CD4-positive, alpha-beta T cell (primary cell): Measurements from ENCODE around the gene THSD7B. TPM values are rescaled to one million over a fixed set of nuclear protein-coding genes. Genes with fewer than 3 reads are reported as not detected.

Source experiments
- ATAC-seq: fragments of 200-7000 bp; cut with Tn5 transposase; one replicate; pipeline ENCODE4 v1.10.0; 2022; ENCODE audit warnings: mild to moderate bottlenecking; ENCODE audit not compliant: poor library complexity
- CTCF ChIA-PET: fragments of 350-600 bp; sonication (Branson Sonifier 250); formaldehyde crosslinking; loops from one replicate; lab custom pipeline; 2021; ENCODE audit warnings: antibody characterized with exemption, inconsistent platforms; lab: Charles Lee
- POLR2A ChIA-PET: fragments of 350-600 bp; sonication (Branson Sonifier 250); formaldehyde crosslinking; loops from one replicate; lab custom pipeline; 2021; ENCODE audit warnings: antibody characterized with exemption, inconsistent platforms; lab: Charles Lee
- DNase-seq, 14 experiments: peaks; one replicate each; pipeline ENCODE4 v3.0.0-alpha.2; 2013 to 2020; ENCODE audit warnings: mixed read lengths in 2 of 14
- H3K27ac ChIP-seq, 2 donors: one replicate each; pipeline versions ENCODE4 v1.5.1 to v1.7.0; 2013; ENCODE audit warnings: low read length in 2 of 2, low read depth in 1 of 2, mild to moderate bottlenecking in 1 of 2
- H3K27me3 ChIP-seq, 2 experiments: 1 replicate in 1 of 2; 2 replicates in 1 of 2; pipeline versions ENCODE4 v1.6.1 to v1.7.0; 2013; ENCODE audit warnings: low read length in 2 of 2, control low read depth in 1 of 2, mild to moderate bottlenecking in 1 of 2, moderate library complexity in 1 of 2; ENCODE audit not compliant: insufficient read depth in 2 of 2, control insufficient read depth in 1 of 2
- H3K36me3 ChIP-seq: one replicate; pipeline ENCODE4 v1.6.1; 2013; ENCODE audit warnings: low read length, control low read depth; ENCODE audit not compliant: insufficient read depth
- H3K4me1 ChIP-seq: one replicate; pipeline ENCODE4 v1.6.1; 2013; ENCODE audit warnings: low read length, control low read depth; ENCODE audit not compliant: insufficient read depth
- H3K4me3 ChIP-seq: one replicate; pipeline ENCODE4 v1.5.1; 2013; ENCODE audit warnings: mild to moderate bottlenecking, low read length, moderate library complexity
- H3K9me3 ChIP-seq, 2 experiments: 1 replicate in 1 of 2; 2 replicates in 1 of 2; pipeline versions ENCODE4 v1.6.1 to v1.7.0; 2013; ENCODE audit warnings: low read length in 2 of 2, mild to moderate bottlenecking in 2 of 2, control low read depth in 1 of 2, moderate library complexity in 1 of 2; ENCODE audit not compliant: control insufficient read depth in 1 of 2, insufficient read depth in 1 of 2
- H3K27ac Mint-ChIP-seq: one replicate; pipeline ENCODE4 v1.8.0; 2020; ENCODE audit warnings: mixed read lengths
- H3K27me3 Mint-ChIP-seq: one replicate; pipeline ENCODE4 v1.8.0; 2021; ENCODE audit warnings: mixed read lengths
- H3K36me3 Mint-ChIP-seq: one replicate; pipeline ENCODE4 v1.8.0; 2021; ENCODE audit warnings: low read depth, mixed read lengths
- H3K4me1 Mint-ChIP-seq: one replicate; pipeline ENCODE4 v1.8.0; 2021; ENCODE audit warnings: low read depth, mixed read lengths
- H3K4me3 Mint-ChIP-seq: one replicate; pipeline ENCODE4 v1.8.0; 2020; ENCODE audit warnings: mild to moderate bottlenecking, mixed read lengths
- H3K9me3 Mint-ChIP-seq: one replicate; pipeline ENCODE4 v1.8.0; 2020; ENCODE audit warnings: mixed read lengths
- intact Hi-C, 2 experiments: fragments of 100-400 bp; cut with DNase I in 1 of 2; cut with micrococcal nuclease in 1 of 2; formaldehyde crosslinking; loops; one replicate each; pipeline versions ENCODE4 v1.15.1 to v1.9.0; 2023 to 2025; cut with DNase I, micrococcal nuclease
- total RNA-seq, 174 experiments: library from RNA in 2 of 174; stranded (reverse) in 2 of 174; gene quantifications; one replicate each; pipeline ENCODE4 v1.2.3 and lab custom pipeline; 2021 to 2026
- TF ChIP-seq, protein P1 (sequence below): fragments of 200-600 bp; IDR thresholded peaks from one replicate; pipeline ENCODE4 v1.8.0; 2022; ENCODE audit warnings: antibody characterized with exemption, mild to moderate bottlenecking

THSD7B gene
- total RNA-seq, 2 experiments from 2014 or later: not detected

DNA sequence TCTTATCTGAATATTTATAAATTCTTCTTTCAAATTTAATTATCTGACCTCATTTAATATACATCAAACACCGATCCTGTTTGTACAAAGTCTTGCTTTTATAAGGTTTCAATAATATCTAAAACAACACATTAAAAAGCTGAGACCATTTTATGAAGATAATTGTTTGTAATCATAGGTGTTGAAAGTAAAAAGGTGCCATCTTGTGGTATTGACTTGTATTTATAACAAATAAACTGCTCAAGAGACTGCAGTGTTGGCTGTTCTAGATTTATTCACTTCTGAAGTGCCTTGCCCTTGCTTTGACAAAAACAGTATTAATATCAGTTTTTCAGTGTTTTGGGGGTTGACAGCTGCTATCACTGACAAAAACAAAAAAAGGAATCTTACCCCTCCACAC, 912.1 kb downstream of the THSD7B start:
- Mint-ChIP-seq H3K9me3 (peaks cover 2% of the 10 kb centered on the region), H3K36me3 (no peaks in the 10 kb centered on the region), H3K27ac (no peak overlapping the region), H3K4me3 (no peak overlapping the region), H3K4me1 (no peaks in the 10 kb centered on the region), H3K27me3 (no peaks in the 10 kb centered on the region)
- no peak overlapping the region for H3K4me3 ChIP-seq
- ATAC-seq (no peak), DNase-seq (no peak)
- H3K9me3 ChIP-seq: peaks cover 0 to 3% of the 10 kb centered on the region in 2 experiments
- H3K36me3 ChIP-seq: no peaks in the 10 kb centered on the region
- H3K27me3 ChIP-seq: no peaks in the 10 kb centered on the region
- ChIA-PET POLR2A (no interaction called here), CTCF (no interaction called here)
- H3K27ac ChIP-seq: no peak overlapping the region
- TF ChIP-seq, protein P1, sequence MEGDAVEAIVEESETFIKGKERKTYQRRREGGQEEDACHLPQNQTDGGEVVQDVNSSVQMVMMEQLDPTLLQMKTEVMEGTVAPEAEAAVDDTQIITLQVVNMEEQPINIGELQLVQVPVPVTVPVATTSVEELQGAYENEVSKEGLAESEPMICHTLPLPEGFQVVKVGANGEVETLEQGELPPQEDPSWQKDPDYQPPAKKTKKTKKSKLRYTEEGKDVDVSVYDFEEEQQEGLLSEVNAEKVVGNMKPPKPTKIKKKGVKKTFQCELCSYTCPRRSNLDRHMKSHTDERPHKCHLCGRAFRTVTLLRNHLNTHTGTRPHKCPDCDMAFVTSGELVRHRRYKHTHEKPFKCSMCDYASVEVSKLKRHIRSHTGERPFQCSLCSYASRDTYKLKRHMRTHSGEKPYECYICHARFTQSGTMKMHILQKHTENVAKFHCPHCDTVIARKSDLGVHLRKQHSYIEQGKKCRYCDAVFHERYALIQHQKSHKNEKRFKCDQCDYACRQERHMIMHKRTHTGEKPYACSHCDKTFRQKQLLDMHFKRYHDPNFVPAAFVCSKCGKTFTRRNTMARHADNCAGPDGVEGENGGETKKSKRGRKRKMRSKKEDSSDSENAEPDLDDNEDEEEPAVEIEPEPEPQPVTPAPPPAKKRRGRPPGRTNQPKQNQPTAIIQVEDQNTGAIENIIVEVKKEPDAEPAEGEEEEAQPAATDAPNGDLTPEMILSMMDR: no peak
- intact Hi-C loops: no loop called here
- no peaks in the 10 kb centered on the region for H3K4me1 ChIP-seq

GRCh38 chr2:137689549-137689948, 924.2 kb downstream of the THSD7B start:
- CTCF ChIA-PET: no interaction called here
- Histone ChIP-seq H3K36me3 (no peaks in the 10 kb centered on the region), H3K27me3 (no peaks in the 10 kb centered on the region), H3K27ac (no peak overlapping the region), H3K4me1 (no peaks in the 10 kb centered on the region), H3K4me3 (no peak overlapping the region), H3K9me3 (no peaks in the 10 kb centered on the region)
- ATAC-seq (no peak), DNase-seq (no peak)
- Mint-ChIP-seq H3K27me3 (no peaks in the 10 kb centered on the region), H3K27ac (no peak overlapping the region), H3K36me3 (no peaks in the 10 kb centered on the region), H3K4me1 (no peaks in the 10 kb centered on the region), H3K4me3 (no peak overlapping the region), H3K9me3 (no peaks in the 10 kb centered on the region)
- intact Hi-C loops: no loop called here
- TF ChIP-seq, protein P1: no peak
- POLR2A ChIA-PET: no interaction called here

DNA sequence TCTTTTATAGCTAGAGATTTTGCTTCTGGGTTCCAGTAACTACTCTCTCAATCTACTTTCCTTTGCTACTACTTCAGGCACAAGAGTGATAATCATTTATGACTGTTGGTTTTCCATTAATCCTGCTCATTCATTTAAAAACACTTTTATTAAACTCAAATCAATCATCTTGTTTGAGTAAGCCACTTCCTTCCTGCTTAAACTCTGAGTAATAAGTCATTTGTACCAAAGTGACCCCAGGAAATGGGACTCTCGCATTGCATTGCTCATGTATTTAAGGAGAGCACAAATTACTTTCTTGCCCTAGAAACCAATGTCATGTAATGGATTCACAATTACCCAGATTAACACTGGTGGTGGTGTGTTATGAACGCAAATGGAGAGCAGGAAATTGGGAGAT, 928.2 kb downstream of the THSD7B start:
- TF ChIP-seq, protein P1: no peak
- intact Hi-C loops: no loop called here
- H3K9me3 ChIP-seq: no peaks in the 10 kb centered on the region
- H3K4me1 ChIP-seq: no peaks in the 10 kb centered on the region
- Mint-ChIP-seq H3K4me1 (no peaks in the 10 kb centered on the region), H3K36me3 (no peaks in the 10 kb centered on the region), H3K27ac (no peak overlapping the region), H3K27me3 (no peaks in the 10 kb centered on the region), H3K9me3 (peaks cover 3% of the 10 kb centered on the region), H3K4me3 (no peak overlapping the region)
- ChIA-PET CTCF (no interaction called here), POLR2A (no interaction called here)
- no peak overlapping the region for H3K27ac ChIP-seq
- H3K36me3 ChIP-seq: no peaks in the 10 kb centered on the region
- no peak for ATAC-seq
- H3K4me3 ChIP-seq: no peak overlapping the region
- no peak for DNase-seq
- no peaks in the 10 kb centered on the region for H3K27me3 ChIP-seq
